CD4-positive, alpha-beta T cell treated with Interleukin-1 beta for 1 hour (primary cell): ENCODE results near the gene CD226.
"Not testable (repeated sequence)": the region's sequence is repeated elsewhere in the genome, so short reads cannot be mapped to it uniquely, and the experiment has no call there.

Source experiments
- DNase-seq, 2 donors: peaks; one replicate each; pipeline ENCODE4 v3.0.0-alpha.2; 2020 to 2022

Gene CD226

DNA sequence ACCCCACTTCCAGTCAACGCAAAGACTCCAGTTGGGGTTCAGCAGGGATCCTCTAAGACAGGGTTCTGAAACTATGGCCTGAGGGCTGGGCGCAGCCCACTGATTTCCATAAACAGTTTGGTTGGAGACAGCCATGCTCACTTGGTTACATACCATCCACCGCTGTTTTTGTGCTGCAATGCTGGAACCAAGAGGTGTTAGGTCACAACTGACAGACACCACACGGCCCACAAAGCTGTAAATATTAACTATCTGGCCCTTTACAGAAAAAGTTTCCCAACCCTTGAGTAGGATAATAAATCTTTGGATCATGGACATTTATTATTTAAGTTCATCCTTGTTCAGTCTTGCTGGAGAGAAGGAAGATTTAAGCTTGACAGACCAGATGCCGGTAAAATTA is 8.4 kb upstream of the CD226 start:
- DNase-seq, result no peak

DNA sequence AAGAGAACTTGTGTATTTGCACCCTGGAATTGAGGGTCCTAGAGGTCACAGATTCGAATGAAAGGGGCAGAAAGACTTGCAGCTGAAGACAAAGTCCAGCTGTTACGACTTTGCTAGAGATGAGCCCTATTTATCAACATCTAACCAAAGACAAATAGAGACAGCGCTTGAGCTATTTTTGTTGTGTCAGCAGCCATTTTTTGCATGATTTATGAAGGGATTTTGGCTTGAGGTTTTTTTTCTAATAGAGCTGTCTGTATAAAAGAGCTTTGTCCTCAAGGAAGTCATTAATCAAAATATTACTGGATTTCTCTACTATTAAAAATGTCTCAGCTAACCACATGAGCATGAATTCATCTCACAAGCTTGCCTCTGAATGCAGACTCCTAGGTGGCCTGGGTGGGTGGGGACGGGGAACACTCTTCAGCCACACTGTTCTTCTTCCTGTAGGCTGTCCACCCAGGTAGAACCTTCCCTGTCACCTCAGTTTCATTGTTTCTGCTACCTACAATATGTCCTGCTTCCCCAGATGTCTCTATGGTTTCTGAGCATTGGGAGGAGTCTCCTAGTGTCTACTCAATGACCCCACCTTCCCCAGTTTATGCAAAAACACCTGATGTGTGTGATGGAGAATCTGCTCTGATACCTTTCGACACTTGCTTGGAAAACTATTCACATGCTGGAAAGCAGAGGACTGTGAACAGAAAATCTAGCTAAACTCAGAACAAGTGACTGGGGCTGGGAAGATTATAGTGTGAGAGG is 7.2 kb upstream of the CD226 start:
- DNase-seq, result no peak

DNA sequence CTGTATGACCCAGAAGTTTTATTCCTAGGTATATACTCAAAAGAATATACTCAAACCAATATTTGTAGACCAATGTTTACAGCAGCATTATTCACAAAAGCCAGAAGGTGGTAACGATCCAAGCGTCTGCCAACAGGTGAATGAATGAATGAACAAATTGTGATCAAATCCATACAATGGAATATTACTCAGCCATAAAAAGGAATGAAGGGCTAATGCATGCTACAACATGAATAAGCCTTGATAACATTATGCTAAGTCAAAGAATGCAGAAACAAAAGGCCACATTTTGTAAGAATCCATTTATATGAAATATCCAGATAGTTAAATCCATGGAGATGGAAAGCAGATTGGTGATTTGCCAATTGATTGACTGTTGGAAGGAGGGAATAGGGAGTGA is 5.5 kb upstream of the CD226 start:
- DNase-seq, result no peak

DNA sequence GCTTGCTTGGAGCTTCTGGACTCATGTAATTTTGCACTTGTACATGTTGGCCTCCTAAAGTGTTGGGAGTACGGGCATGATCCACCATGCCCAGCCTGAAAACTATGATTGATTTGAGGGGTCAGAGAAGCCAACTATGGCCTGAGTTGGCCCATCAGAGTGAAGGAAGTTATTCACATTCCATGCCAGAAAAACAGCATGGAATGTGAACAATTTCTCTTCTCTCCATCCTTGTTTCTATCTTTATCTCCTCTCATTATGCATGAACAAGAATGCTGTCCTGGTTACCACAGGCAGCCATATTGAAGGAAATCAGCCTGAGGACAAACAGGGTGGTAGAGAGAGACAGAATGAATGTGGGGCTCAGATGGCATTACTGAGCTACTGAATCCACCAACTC is 3.5 kb upstream of the CD226 start:
- DNase-seq, result no peak

DNA sequence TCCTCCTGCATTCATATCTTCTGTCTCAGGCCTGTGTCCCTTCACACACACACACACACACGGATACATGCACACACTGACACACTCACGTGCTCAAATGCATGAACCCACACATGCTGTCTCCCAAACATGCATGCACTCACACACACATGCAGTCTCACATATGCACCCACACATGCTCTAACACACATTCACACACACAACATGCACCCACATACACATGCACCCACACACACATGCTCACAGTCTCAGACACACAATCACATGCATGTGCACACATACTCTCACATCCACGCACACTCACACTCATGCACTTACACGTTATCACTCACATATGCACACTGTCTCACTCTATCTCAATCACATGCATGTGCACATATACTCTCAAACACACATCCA is 1.9 kb upstream of the CD226 start:
- no peak for DNase-seq

DNA sequence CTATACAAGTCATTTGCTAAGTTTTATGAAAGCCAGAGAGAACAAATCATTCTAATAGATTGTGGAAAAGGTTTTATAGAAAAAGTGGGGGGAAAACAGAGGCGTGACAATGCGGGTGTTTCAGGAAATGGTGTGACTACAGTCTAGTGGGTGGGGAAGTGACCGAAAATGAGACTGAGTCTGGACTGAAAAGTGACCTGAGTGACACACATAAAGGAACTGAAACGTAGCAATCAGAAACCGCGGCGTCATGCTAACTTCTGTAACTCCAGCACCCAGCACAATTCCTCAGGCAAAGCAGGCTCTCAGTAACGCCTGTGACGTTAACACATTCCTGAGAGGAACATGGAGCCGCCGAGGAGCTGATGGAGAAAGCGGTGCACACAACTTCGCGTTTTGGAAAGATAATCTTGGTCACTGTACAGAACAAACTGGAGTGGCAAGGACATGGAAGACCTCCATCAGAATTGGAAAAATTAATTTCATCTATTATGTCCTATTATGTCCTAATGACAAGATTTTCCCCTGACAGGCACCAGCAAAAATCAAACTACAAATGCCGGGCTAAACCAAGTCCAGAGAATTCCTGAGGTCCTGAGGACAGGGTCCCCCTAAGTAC is 1.4 kb upstream of the CD226 start:
- DNase-seq, result peak; percentile 45 to 46

DNA sequence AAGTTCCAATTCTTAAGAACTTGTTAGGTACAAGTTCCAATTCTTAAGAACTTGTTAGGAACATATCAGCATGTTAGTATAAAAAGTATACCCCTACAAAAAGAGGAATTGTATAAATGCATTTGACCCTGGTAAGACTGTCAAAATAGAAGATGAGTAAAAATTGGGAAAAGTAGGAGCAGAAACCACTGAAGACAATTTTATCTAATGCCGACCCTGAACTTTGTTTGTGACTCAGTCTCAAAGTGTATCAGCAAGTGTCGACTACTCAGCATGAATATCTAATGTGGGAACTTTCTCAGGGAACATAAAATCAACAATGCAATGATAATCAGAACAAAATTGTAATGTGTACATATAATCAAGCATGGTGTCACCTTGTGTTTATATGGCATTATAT is 583 bp upstream of the CD226 start:
- DNase-seq, result no peak

DNA sequence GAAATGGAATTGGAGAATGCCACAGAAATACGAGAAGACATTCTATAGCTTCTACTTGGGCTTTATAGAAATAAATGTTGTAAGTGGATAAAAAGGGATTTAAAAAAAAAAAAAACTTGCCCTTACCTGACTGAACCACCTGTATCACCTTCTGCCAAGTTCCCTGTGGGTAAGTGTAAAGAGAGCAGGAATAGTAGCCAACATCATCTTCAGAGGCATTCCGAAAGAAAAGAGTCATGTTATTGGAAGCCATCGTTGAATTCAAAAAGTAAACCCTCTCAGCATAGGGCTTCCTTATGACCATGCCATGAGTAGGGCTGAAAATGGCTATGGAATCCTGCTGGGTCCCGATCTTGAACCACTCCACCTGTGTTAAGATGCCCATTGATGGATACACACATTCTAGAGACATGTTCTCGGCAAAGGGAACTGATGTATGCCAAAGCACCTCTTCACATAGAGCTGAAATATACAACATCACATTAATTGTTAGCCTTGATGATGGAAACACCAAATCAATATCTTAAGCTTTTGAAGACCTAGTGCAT is 991 bp downstream of the CD226 start:
- no peak for DNase-seq

DNA sequence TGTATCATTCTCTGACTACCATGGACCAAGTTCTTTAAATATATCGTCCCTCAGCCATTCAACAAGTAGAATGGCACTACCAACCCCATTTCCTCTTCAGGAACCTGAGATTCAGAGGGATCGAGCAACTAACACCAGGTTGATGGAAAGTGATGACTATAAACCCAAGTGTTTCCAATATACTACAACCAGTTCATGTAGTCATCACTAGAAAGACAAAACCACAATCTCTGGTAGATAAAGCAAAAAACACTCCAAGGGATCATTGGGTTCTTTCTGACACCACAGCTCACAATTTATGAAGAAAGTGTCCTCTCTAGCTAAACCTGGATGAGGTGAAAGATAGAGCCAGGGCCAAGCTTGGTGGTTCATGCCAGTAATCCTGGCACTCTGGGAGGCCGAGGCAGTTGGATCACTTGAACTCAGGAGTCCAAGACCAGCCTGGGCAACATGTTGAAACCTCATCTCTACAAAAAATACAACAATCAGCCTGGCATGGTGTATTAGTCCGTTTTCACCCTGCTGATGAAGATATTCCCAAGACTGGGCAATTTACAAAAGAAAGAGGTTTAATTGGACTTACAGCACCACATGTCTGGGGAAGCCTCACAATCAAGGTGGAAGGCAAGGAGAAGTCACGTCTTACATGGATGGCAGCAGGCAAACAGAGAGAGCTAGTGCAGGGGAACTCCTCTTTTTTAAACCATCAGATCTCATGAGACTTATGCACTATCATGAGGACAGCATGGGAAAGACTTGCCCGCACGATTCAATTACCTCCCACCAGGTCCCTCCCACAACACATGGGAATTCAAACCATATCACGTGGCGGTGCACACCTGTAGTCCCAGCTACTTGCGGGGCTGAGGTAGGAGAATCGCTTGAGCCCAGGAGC is 2.2 kb downstream of the CD226 start:
- DNase-seq, result no peak

DNA sequence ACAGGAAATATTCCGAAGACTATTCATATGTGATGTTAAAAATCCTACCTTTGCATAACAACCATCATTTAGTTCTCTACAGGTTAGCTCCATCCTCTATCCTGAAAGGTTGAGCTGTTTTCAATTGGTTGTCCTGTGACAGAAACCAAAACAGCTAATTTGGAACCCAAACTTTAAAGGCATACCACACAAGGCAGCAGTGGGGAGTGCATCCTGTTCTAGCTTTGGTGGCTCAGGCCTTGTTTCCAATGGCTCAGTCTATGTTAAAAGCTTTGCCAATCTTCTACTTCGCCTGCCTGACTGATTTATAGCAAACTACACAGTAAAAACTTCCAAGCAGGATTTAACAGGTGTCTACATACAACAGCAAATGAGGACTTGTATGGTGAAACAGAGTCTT is 3.2 kb downstream of the CD226 start:
- no peak for DNase-seq

DNA sequence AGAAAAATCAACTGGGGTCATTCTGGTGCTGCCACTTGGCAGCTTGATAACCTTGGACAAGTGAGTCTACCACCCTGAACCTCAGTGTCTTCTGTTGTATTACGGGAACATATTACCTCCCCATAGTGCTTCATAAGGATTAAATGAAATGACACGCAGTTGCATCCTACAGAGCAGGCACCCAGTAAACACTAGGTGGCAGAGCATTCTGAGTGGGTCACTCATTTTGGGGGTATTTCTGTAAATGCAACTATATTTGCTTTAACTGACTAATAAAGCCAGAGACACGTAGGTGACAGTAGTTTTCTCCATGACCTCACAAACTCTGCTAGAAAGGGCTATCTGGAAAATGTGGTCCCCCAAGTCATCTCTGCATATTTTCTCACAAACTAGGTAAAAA is 4.7 kb downstream of the CD226 start:
- DNase-seq, result no peak

DNA sequence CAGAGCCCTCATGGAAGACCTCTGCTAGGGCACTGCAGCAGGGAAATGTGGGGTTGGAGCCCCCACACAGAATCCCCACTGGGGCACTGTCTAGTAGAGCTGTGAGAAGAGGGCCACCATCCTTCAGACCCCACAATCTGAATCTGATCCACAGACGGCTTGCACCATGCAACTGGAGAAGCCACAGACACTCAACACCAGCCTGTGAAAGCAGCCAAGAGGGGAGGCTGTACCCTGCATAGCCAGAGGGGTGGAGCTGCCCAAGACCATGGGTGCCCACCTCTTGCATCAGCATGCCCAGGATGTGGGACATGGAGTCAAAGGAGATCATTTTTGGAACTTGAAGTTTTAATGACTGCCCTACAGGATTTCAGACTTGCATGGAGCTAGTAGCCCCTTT is 6.5 kb downstream of the CD226 start:
- DNase-seq, result no peak

DNA sequence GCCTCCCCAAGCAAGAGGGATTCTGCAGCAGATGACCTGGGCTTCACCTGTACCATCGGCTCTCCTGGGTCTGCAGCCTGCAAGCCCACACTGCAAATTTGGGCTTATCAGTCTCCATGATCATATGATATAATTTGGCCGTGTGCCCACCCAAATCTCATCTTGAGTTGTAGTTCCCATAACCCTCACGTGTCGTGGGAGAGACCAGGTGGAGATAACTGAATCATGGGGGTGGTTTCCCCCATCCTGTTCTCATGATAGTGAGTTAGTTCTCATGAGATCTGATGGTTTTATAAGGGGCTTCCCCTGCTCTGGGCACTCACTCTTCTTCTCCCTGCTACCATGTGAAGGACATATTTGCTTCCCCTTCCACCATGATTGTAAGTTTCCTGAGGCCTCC is 7.9 kb downstream of the CD226 start:
- not testable (repeated sequence) for DNase-seq

DNA sequence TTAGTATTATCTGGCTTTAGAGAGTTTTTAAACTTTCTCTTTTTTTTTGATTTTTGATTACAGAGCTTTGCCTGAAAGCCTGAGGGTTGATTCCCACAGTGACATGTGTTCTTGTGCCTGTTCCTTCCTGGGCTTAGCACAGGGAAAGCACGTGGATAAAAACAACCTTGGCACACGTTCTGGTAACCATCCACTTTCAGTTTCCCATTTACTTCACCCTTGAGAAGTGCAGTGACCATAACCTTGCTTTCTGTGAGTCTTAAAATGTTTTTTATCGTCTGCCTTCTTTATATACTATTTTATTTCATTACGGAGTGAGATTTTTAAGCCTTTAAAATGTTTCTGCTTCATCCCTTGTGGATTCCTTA is 11.5 kb downstream of the CD226 start:
- DNase-seq, result no peak

DNA sequence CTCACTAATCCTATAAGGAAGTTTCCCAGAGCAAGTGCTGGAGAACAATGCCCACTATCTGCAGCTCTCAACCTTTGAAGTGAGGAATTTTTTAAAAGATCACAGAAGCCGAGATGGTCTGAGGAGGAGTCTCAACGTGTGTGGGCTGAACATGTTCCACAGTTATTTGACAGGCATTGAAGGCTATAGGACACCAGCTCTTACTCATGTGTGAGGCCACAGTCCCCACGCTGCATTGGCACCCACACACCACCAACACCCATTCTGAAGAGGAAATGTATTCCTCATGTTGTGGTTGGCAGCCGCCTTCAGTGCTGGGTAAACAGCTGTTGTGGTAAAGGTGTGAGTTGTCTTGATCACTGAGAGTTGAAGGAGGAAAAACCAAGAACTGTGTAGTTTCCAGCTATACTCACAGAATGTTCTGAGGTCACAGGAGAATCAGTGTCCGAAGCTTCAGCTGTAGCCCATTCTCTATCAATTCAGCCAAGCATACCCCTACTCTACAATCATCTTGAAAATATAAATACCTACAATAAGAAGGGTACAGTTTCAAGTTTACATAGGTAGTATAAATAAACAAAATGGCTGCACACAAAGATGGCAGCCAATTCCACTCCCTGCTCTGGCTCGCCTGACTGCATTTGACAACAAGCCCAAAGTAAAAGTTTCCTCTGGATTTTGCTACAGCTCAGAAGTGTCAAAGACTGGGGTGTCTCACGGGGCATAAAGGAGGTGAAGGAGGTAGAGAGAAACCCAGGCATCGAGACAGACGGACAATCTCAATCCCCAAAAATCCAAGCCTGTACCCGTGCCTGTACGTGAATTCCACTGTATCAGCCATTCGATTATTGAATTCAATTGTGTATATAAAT is 12.1 kb downstream of the CD226 start:
- peak; percentile 79 to 83 for DNase-seq

DNA sequence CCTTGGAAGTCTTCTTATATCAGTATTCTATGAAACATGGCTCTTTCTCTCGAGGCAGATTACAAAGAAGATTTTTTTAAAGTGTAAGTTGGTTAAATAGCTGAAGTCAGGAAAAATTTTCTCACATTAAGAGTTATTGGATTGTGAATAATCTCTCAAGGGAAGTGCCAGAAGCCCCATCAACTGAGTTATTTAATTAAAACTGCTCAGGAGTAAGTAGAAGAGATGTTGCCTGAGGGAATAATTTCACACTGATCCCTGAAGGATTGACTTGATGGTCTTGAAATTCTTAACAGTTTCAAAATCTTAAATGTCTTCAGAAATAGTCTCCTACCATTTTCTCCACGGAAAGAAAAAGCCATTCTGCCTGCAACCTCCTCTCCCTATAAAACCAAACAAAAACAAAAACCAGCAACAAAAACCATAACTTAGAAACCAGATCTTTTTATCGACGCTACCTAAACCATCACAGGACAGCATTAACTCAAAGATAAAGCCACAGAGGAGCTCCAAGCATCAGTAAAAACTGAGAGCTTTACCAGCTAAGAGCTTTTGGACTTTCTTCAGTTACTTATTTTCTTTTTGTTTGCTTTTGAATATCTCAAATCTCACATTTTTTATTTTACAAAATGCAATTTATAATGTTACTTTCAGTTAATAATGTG is 12.9 kb downstream of the CD226 start:
- DNase-seq, result no peak

DNA sequence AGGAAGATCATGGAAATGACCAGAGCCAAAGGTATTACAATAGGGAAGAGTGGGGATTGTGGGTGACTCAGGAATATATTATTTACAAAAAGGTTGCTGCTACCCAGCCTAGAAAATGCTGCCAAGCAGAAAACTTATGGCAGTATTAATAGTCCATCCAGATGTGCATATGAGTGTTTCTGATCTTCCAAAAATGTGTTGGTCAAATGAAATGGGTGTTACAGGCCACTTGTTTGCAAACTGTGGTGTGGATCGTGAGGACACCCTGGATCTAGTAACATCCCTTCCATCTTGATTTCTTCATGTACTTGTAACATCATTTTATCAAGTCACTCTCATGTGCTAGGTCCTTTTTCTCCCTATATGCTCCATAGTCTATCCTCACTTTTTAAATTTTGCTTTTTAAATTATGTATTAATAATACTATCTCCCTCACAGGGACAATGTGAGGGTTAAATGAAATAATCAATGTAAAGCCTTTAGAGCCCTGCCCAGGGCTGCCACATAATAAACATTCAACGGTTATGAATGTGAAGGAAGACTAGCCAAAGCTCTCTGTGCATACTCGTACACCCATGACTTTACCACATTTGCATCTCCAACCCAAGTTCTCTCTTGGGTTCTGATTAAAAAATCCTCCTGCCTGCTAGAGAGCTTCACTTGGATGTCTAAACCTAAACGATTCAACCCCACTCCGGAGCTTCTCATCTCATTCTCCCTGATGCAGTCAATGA is 18.5 kb downstream of the CD226 start:
- no peak for DNase-seq

DNA sequence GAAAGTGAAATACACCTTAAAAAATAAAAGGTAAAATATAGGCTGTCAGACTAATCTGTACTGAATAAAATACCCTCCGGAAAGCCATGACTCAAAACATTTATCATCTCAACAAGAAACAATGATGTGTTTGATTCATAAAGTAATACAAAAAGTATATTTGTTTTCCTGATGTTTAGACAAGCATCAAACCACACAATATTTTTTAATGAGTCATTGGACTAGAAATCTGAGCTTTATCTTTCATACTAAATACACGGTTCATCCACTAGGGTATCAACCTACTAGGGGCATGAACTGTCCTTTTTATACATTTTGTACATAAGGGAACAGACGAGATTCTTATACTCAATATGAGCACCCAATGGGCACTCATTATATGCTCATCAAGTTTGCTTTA is 31.3 kb downstream of the CD226 start:
- DNase-seq, result no peak

DNA sequence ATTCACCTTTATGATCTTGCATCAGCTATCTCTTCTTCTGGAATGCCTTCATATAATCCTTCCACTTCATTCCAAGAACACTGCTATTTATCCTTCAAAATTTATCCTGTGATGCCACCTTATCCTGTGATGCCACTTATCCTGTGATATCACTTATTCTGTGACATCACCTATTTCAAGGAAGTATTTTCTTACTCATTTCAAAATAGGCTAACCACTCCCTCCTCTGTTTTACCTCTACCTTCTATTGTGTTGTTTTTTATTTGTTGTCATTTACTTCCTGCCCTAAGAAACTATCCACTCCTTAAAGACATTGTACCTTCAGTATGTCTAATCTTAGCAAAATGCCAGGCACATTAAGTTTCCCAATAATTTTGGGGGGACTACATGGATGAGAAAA is 38.8 kb downstream of the CD226 start:
- no peak for DNase-seq

DNA sequence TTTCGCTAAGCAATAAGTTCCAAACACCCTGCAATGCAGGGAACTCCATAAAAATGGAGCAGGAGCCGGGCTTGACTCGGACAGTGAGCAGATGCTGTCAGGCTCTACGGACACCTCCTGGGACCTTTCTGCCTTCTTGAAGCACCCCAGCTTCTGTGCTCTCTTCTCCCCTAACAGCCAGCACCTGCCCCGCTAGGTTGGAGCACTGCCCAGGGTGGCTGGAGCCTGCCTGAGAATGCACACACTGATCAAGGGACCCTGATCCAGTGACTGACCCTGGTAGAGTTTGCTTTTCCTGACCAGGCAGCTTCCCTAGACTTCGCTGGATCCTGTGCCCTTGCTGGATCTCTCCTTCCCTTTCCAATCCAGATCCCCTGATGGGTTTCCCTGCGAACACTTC is 40.9 kb downstream of the CD226 start:
- DNase-seq, result no peak

DNA sequence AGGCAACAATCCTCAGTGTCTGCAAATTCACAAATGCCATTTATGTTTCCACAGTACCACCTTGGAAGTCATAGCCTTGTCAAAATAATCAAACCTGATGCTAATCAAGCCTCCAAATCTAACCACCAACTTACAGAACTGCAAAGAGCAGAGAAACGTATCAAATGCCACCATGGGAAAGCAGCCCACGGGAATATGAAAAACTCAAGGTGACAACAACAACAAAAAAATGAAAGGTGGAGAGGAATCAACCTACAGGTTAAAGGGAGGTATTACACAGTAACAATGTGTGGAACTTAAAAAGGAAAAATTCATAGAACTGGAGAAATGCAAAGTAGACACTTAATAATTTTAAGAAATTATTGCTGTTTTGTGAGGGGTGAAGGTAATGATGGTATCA is 46.7 kb downstream of the CD226 start:
- no peak for DNase-seq
